HEK293 (cell line): Measurements from ENCODE around the gene SERTAD2.

Experiments
- CTCF ChIA-PET: fragments of 350-600 bp; formaldehyde crosslinking; extraction: SDS; loops from one replicate; lab custom pipeline; 2021; ENCODE audit warnings: antibody characterized with exemption; lab: Yijun Ruan, JAX
- POLR2A ChIA-PET: fragments of 300-600 bp; formaldehyde crosslinking; extraction: SDS; loops from one replicate; lab custom pipeline; 2020; ENCODE audit warnings: antibody characterized with exemption, inconsistent platforms; lab: Yijun Ruan, JAX
- H3K27ac ChIP-seq: fragments of 200-500 bp; sonication (Bioruptor generic); 2 replicates; pipeline ENCODE4 v1.5.1; 2014; ENCODE audit warnings: low read depth, low read length, control low read depth, inconsistent platforms; ENCODE audit errors: extremely low read depth
- H3K36me3 ChIP-seq, 2 experiments: fragments of 200-500 bp in 1 of 2; sonication (Bioruptor generic) in 1 of 2; 1 replicate in 1 of 2; 2 replicates in 1 of 2; pipeline ENCODE4 v1.5.1; 2014 to 2017; ENCODE audit warnings: inconsistent platforms in 2 of 2, low read length in 2 of 2; ENCODE audit not compliant: control insufficient read depth in 2 of 2, insufficient read depth in 1 of 2
- H3K4me1 ChIP-seq: fragments of 200-500 bp; sonication (Bioruptor generic); 2 replicates; pipeline ENCODE4 v1.5.1; 2014; ENCODE audit warnings: mild to moderate bottlenecking, low read length, inconsistent platforms; ENCODE audit not compliant: control insufficient read depth, insufficient read depth
- H3K4me3 ChIP-seq: 2 replicates; pipeline ENCODE4 v1.5.1; 2011; ENCODE audit warnings: low read depth, mild to moderate bottlenecking, control low read depth, low read length, moderate library complexity
- H3K9me3 ChIP-seq: fragments of 200-500 bp; sonication (Bioruptor generic); 2 replicates; pipeline ENCODE4 v1.5.1; 2014; ENCODE audit warnings: low read depth, low read length, inconsistent platforms; ENCODE audit not compliant: control insufficient read depth, insufficient read depth
- EGR2 ChIP-seq: fragments of 450-650 bp; formaldehyde crosslinking; IDR thresholded peaks from 2 replicates; pipeline ENCODE4 v1.5.1; 2016; ENCODE audit warnings: low read depth, missing biosample characterization, missing genetic modification characterization
- SALL2 ChIP-seq: fragments of 450-650 bp; formaldehyde crosslinking; IDR thresholded peaks from 2 replicates; pipeline ENCODE4 v1.5.0; 2017; ENCODE audit warnings: missing biosample characterization, mild to moderate bottlenecking, missing genetic modification characterization, borderline replicate concordance
- SCRT2 ChIP-seq: fragments of 450-650 bp; formaldehyde crosslinking; IDR thresholded peaks from 2 replicates; pipeline ENCODE4 v1.5.1; 2016; ENCODE audit warnings: missing biosample characterization, missing genetic modification characterization
- TCF7L2 ChIP-seq: IDR thresholded peaks from 2 replicates; pipeline ENCODE4 v1.6.1; 2011; ENCODE audit warnings: low read depth, mild to moderate bottlenecking, inconsistent platforms, low read length, moderate library complexity, borderline replicate concordance
- ZBTB7A ChIP-seq: fragments of 450-650 bp; formaldehyde crosslinking; IDR thresholded peaks from 2 replicates; pipeline ENCODE4 v1.5.1; 2016; ENCODE audit warnings: low read depth, missing biosample characterization, missing genetic modification characterization
- ZBTB8A ChIP-seq: fragments of 450-650 bp; formaldehyde crosslinking; IDR thresholded peaks from 2 replicates; pipeline ENCODE4 v1.5.1; 2016; ENCODE audit warnings: missing biosample characterization, missing genetic modification characterization
- ZFHX2 ChIP-seq: fragments of 450-650 bp; formaldehyde crosslinking; conservative IDR thresholded peaks from 2 replicates; pipeline ENCODE4 v1.5.1; 2016; ENCODE audit warnings: missing biosample characterization, missing genetic modification characterization
- ZFP69B ChIP-seq: fragments of 450-650 bp; formaldehyde crosslinking; IDR thresholded peaks from 2 replicates; pipeline ENCODE4 v1.5.1; 2016; ENCODE audit warnings: missing biosample characterization, missing genetic modification characterization
- ZNF26 ChIP-seq: fragments of 450-650 bp; formaldehyde crosslinking; IDR thresholded peaks from 2 replicates; pipeline ENCODE4 v1.5.1; 2016; ENCODE audit warnings: missing biosample characterization, missing genetic modification characterization
- ZNF274 ChIP-seq, 2 experiments: fragments of 200-500 bp in 1 of 2; fragments of 450-650 bp in 1 of 2; sonication (Bioruptor generic) in 1 of 2; formaldehyde crosslinking in 1 of 2; IDR thresholded peaks; 2 replicates each; pipeline versions ENCODE4 v1.5.1 to v1.6.1; 2014 to 2016; ENCODE audit warnings: borderline replicate concordance in 1 of 2, inconsistent platforms in 1 of 2, low read length in 1 of 2, missing biosample characterization in 1 of 2, missing genetic modification characterization in 1 of 2
- ZNF292 ChIP-seq: fragments of 450-650 bp; formaldehyde crosslinking; IDR thresholded peaks from 2 replicates; pipeline ENCODE4 v1.5.1; 2016; ENCODE audit warnings: low read depth, missing biosample characterization, missing genetic modification characterization, borderline replicate concordance
- ZNF416 ChIP-seq: fragments of 450-650 bp; formaldehyde crosslinking; IDR thresholded peaks from 2 replicates; pipeline ENCODE4 v1.5.1; 2016; ENCODE audit warnings: missing biosample characterization, missing genetic modification characterization
- ZNF513 ChIP-seq: fragments of 450-650 bp; IDR thresholded peaks from 2 replicates; pipeline ENCODE4 v1.5.1; 2018; ENCODE audit warnings: missing biosample characterization, missing genetic modification characterization
- ZNF776 ChIP-seq: fragments of 450-650 bp; formaldehyde crosslinking; IDR thresholded peaks from 2 replicates; pipeline ENCODE4 v1.5.0; 2017; ENCODE audit warnings: missing biosample characterization, missing genetic modification characterization, borderline replicate concordance
- ZNF837 ChIP-seq: fragments of 450-650 bp; formaldehyde crosslinking; IDR thresholded peaks from 2 replicates; pipeline ENCODE4 v1.5.1; 2016; ENCODE audit warnings: missing biosample characterization, missing genetic modification characterization
- ZNF843 ChIP-seq: fragments of 450-650 bp; formaldehyde crosslinking; IDR thresholded peaks from 2 replicates; pipeline ENCODE4 v1.5.1; 2016; ENCODE audit warnings: missing biosample characterization, missing genetic modification characterization
- ZSCAN16 ChIP-seq: fragments of 450-650 bp; formaldehyde crosslinking; IDR thresholded peaks from 2 replicates; pipeline ENCODE4 v1.5.1; 2016; ENCODE audit warnings: missing biosample characterization, missing genetic modification characterization
- ZXDB ChIP-seq: fragments of 450-650 bp; formaldehyde crosslinking; IDR thresholded peaks from 2 replicates; pipeline ENCODE4 v1.5.1; 2016; ENCODE audit warnings: missing biosample characterization, missing genetic modification characterization
- TF ChIP-seq, protein P1 (sequence below): fragments of 450-650 bp; formaldehyde crosslinking; IDR thresholded peaks from 2 replicates; pipeline ENCODE4 v1.5.1; 2016; ENCODE audit warnings: missing biosample characterization, missing genetic modification characterization, low read depth

The SERTAD2 gene

DNA sequence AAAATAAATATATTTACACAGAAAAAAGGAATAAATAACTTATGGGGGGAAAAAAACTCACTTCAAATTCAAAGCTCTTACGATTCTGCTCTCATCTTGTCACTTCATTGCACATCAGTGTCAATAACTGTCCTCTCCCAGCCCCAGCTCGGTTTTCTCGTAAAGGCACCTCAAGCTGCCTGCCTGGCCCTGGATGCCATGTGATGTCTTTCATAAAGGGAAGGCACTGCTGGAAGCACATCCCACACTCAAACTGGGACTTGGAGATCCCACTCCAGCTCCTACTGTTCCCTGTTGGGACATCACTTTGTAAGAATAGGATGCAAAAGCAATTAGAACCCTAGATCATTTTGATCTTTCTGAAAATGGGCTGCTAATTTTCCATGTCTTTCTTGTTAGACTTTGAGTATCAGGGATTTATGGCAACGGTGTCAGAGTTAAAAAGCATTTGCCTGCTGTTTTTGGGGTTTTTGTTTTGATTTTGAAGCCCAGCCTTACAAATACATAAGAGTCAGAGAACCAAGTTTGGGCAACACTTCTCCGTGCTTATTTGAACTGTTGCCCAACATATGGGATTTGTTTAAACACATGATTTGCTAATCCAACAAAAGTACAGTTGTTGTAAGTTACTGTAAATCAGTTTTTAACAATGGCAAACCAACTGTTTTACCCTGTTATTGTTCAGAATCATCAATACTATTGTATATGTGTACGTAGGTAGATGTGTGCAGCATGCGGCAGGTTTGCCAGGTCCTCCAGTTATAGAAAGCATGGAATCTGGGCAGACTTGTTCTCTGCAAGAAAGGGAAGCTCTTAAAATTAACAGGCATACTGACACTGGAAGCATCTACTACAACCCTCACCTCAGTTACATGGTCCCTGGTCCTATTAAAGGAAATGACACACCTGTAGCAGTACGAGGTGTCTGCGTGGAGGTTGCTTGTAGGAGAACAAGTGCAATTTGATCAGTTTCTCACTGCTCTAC, 20.6 kb downstream of the SERTAD2 start:
- H3K27ac ChIP-seq = no peak overlapping the region
- peaks cover 0 to 35% of the 10 kb centered on the region in 2 experiments; a peak in 2 of 3 replicates for H3K36me3 ChIP-seq
- TF ChIP-seq ZNF274 (IDR thresholded peaks at IDR 0.05; ENCODE audit: low read length) (no peak), ZNF274 (tag by site-specific recombination; IDR thresholded peaks at IDR 0.05; ENCODE audit: borderline replicate concordance) (no peak), ZNF513 (tag by site-specific recombination) (no peak), ZSCAN16 (no peak), EGR2 (tag by site-specific recombination) (no peak)
- TF ChIP-seq, protein P1, sequence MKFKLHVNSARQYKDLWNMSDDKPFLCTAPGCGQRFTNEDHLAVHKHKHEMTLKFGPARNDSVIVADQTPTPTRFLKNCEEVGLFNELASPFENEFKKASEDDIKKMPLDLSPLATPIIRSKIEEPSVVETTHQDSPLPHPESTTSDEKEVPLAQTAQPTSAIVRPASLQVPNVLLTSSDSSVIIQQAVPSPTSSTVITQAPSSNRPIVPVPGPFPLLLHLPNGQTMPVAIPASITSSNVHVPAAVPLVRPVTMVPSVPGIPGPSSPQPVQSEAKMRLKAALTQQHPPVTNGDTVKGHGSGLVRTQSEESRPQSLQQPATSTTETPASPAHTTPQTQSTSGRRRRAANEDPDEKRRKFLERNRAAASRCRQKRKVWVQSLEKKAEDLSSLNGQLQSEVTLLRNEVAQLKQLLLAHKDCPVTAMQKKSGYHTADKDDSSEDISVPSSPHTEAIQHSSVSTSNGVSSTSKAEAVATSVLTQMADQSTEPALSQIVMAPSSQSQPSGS (tag by site-specific recombination) = no peak
- no peak overlapping the region for H3K4me3 ChIP-seq
- ChIA-PET CTCF (interaction anchor here (0.6 to 1.8 kb wide), 4 partner anchors 13 to 285 kb away, joined by 3 to 6 read pairs (median 3); no protein-coding TSS in a partner anchor), POLR2A (interaction anchor here (0.6 kb wide), 1 partner anchor 44 kb away, joined by 5 read pairs; no protein-coding TSS in a partner anchor)
- H3K4me1 ChIP-seq = peaks cover 6% of the 10 kb centered on the region; the same call in 1 of the 2 replicates
- no peaks in the 10 kb centered on the region for H3K9me3 ChIP-seq

- no peak for TF ChIP-seq TCF7L2
- TF ChIP-seq SCRT2 (tag by site-specific recombination) = no peak
- Histone ChIP-seq H3K4me1 (peaks cover 6% of the 10 kb centered on the region; the same call in 1 of the 2 replicates), H3K4me3 (no peak overlapping the region), H3K36me3 (peaks cover 0 to 35% of the 10 kb centered on the region in 2 experiments; a peak in 2 of 3 replicates), H3K27ac (no peak overlapping the region), H3K9me3 (no peaks in the 10 kb centered on the region)
- ChIA-PET POLR2A (interaction anchor here (1.1 to 1.2 kb wide), 2 partner anchors 12 to 13 kb away, joined by 3 read pairs; no protein-coding TSS in a partner anchor), CTCF (interaction anchor here (1.5 kb wide), 1 partner anchor 18 kb away, joined by 4 read pairs; no protein-coding TSS in a partner anchor)
Measured at GRCh38 chr2:64631771-64632170, 21.9 kb downstream of the SERTAD2 start.

DNA sequence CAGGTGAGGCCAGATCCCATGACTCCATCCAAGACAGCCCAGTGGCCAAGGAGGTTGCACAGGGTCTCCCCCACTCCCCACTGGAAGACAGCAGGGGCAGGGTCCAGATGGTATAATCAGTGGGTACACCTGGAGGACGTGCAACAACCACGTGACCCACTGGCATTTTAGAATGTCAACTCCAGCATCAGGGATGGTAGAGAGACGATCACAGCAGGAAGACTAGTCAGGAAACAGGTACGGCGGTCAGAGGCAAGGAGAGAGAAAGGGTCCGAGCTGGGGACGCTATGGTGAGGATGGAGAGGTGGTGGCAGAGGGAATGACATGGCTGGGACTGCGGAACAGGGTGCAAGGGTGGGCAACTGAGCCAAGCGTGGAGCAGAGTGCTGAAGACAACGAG, 23.0 kb downstream of the SERTAD2 start:
- Histone ChIP-seq H3K4me3 (no peak overlapping the region), H3K27ac (no peak overlapping the region), H3K4me1 (peaks cover 6% of the 10 kb centered on the region; the same call in 1 of the 2 replicates)
- no peak for TF ChIP-seq ZXDB (tag by site-specific recombination)
- no peak for TF ChIP-seq ZNF843 (tag by site-specific recombination)
- no peak for TF ChIP-seq ZFHX2 (tag by site-specific recombination)
- no peak for TF ChIP-seq ZNF26
- no peak for TF ChIP-seq ZBTB7A (tag by site-specific recombination)
- TF ChIP-seq SALL2 (tag by site-specific recombination) = no peak
- no peak for TF ChIP-seq SCRT2 (tag by site-specific recombination)
- no peak for TF ChIP-seq ZNF416 (tag by site-specific recombination)
- TF ChIP-seq ZNF513 (tag by site-specific recombination) = no peak
- no peak for TF ChIP-seq ZFP69B (tag by site-specific recombination)
- no peak for TF ChIP-seq ZNF292 (tag by site-specific recombination)
- TF ChIP-seq ZNF837 (tag by site-specific recombination) = no peak
- TF ChIP-seq ZNF776 = no peak
- no peak for TF ChIP-seq ZBTB8A (tag by site-specific recombination)
- TF ChIP-seq, all 188 proteins: peak for 0
- Histone ChIP-seq H3K36me3 (peaks cover 0 to 29% of the 10 kb centered on the region in 2 experiments; a peak in 2 of 3 replicates), H3K9me3 (no peaks in the 10 kb centered on the region)
- ChIA-PET CTCF (interaction anchor here (1.5 kb wide), 1 partner anchor 19 kb away, joined by 4 read pairs; no protein-coding TSS in a partner anchor), POLR2A (interaction anchor here (1.1 to 1.2 kb wide), 2 partner anchors 12 to 13 kb away, joined by 3 read pairs; no protein-coding TSS in a partner anchor)
